ENCODE measurements around the gene CRYL1.

GRCh38 chr13:20360041-20360491 lies 165.6 kb downstream of the CRYL1 start:
- TF ChIP-seq CTCF (IDR thresholded peaks at IDR 0.05) (no peak), EZH2 (IDR thresholded peaks at IDR 0.05; ENCODE audit: borderline replicate concordance, insufficient read depth, low read depth, low read length, poor library complexity, severe bottlenecking) (no peak)
